HS-27A (cell line): Measurements from ENCODE around the gene PPIF.
A peak's percentile ranks its signal among the peaks of the same experiment; 100 is the strongest.

Source experiments
- DNase-seq: peaks from one replicate; pipeline ENCODE4 v3.0.0-alpha.2; 2012; ENCODE audit warnings: low read depth, missing footprints

The PPIF gene

DNA sequence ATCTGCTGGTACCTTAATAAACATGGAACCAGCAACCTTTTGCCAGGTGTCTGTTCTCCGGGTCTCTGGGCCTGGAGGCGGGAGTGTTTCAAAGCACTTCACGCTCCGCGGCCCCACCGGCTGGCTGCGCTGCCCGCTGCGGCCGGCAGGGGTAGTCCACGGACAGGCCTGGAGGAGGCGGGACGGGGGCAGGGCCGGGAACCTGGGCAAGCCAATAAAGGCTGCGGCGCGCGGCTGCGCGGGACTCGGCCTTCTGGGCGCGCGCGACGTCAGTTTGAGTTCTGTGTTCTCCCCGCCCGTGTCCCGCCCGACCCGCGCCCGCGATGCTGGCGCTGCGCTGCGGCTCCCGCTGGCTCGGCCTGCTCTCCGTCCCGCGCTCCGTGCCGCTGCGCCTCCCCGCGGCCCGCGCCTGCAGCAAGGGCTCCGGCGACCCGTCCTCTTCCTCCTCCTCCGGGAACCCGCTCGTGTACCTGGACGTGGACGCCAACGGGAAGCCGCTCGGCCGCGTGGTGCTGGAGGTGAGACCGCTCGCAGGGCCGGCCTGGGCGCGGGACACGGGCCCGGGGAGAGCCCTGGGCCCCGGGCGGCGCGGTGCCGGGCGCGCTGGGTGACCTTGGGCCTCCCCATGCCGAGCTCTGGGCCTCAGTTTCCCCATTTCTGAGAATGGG is at the start of gene PPIF:
TSS of gene PPIF (plus strand) at position 244 of the 668 bp plus-strand sequence. CDS start at position 324, 80 bp downstream.
- peak; percentile 50 for DNase-seq

DNA sequence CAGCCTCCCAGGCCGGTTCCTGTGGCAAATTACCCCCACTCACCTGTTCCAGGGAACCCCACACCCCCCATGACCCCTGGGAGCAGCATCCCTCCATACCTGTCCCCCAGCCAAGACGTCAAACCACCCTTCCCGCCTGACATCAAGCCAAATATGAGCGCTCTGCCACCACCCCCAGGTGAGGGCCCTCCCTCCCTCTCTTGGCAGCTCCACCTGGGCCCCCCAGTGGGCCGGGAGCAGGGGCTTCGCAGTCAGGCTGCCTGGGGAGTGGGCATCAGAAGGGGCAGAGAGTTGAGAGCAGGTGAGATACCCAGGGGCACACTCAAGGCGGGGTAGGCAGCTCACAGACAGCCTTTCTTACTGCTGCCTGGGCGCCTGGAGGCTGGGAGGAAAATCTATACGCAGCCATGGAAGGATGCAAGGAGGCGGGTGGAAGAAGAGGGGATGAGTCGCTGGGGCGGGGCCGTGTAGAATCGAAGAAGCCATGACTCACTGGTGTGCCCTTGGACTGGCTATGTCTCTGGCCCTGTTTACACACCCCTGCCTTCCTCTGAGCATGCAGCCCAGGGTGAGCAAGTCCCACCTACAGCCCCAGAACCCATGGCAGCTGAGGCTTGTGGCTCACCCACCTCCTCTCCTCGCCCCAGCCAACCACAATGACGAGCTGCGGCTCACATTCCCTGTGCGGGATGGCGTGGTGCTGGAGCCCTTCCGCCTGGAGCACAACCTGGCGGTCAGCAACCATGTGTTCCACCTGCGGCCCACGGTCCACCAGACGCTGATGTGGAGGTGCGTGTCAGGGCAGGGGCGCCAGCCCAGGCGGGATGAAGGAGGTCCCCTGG is 48.6 kb upstream of the PPIF start:
- peak; percentile 82 for DNase-seq

DNA sequence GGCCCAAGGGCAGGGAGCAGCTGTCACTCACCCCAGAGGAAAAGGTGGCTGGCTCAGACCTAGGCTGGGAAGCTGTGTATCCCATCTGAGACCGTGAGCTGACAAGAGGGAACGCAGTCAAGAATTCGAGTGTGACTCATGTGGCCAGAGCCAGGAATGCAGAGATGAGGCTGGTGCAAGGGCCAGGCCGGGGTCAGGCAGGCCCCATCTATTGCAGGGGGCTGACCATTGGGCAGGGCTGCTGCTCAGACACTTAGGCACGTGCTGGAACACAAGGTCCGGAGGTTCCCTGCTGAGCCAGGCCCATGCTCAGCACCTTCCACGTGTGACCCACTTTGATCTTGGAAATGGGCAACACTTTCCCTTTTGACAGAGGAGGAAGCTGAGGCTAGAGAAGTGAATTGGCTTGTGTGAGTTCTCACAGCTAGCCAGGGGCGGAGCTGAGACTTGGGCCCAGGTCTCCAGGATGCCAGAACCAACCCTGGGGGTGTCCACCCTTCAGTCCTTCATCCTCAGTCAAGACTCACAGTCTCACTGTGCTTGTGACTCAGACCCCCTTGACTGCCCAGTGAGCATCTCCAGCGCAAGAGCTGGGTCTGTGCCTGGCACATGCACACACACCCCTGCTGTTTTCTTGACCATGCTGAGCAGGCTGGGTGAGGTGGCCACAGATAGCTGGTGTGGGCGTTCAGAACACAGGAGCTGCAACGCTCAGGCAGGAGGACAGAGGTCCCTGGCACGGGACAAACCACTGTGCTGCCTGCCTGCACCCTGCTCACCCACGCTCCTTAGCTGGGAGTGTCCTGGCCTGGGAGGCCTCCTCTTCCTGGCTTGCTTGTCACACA is 47.6 kb upstream of the PPIF start:
- DNase-seq = peak; percentile 74

DNA sequence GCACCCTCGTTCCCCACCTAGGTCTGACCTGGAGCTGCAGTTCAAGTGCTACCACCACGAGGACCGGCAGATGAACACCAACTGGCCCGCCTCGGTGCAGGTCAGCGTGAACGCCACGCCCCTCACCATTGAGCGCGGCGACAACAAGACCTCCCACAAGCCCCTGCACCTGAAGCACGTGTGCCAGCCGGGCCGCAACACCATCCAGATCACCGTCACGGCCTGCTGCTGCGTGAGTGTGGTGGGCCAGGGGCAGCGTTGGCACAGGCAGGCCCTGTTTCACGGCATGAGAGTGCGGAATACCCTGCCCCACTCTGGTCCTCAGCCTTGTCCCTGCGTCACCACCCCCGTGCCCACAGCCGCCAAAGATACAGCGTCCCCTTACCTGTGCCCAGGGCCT is 46.6 kb upstream of the PPIF start:
- DNase-seq = no peak

DNA sequence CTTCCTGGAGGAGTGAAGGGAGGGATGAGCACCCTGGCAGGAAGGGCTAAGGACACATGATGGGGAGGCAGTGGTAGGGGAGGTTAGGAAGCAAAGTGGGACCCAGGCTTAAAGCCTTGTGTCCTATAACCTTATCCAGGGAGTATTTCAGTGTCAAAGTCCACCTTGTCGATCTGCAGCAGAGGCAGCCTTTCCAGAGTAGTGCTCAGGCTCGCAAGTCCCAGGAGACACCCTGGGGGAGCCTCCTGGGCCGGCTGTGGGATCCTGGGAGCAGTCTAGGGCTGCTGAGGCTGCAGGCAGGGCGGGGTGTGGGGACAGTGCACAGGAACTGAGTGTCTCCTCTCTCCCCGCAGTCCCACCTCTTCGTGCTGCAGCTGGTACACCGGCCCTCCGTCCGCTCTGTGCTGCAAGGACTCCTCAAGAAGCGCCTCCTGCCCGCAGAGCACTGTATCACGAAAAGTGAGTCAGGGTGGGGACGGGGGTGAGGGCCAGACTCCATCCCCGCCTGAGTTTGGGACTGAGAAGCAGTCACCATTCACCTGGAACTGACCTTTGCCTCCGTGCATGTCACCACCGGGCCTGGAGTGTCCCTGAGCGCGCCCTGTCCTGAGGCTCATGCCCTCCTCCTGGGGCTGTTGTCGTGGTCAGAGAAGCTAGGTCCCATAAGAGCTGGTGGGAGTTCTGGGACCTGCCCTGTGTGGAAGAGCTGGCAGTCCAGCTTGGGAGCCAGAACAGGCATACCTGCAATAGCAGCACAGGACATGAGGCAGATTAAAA is 45.3 kb upstream of the PPIF start:
- DNase-seq = no peak

DNA sequence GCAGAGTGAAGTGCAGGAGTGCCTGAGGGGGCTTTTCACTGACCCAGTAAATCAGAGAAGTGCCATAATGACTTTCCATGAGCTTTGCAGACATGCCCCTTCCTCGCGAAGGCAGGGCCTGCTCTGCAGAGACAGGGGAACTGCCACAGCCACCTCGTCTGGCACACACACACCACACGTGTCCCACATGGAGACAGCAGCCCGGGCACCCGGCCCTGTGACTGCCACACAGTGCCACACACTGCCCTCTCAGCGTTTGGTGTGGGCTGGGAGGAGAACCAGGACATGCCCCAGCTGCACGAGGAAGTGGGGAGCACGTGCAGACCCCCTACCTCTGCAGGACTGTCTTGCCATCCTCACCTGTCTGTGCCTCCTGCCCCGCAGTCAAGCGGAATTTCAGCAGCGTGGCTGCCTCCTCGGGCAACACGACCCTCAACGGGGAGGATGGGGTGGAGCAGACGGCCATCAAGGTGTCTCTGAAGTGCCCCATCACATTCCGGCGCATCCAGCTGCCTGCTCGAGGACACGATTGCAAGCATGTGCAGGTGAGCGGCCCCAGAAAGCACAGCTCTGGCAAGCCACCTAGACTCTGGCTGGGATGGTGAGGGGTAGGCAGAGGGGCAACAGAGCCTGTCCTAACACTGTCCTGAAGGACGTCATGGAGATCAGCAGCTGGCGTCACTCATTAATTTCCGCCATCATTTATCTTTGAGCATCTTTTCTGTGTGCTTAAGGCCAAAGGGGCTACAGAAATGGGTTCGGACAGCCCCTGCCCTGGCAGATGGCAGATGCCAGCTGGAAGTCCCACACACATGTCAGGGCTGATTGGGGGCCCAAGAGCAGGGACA is 43.4 kb upstream of the PPIF start:
- DNase-seq = no peak

DNA sequence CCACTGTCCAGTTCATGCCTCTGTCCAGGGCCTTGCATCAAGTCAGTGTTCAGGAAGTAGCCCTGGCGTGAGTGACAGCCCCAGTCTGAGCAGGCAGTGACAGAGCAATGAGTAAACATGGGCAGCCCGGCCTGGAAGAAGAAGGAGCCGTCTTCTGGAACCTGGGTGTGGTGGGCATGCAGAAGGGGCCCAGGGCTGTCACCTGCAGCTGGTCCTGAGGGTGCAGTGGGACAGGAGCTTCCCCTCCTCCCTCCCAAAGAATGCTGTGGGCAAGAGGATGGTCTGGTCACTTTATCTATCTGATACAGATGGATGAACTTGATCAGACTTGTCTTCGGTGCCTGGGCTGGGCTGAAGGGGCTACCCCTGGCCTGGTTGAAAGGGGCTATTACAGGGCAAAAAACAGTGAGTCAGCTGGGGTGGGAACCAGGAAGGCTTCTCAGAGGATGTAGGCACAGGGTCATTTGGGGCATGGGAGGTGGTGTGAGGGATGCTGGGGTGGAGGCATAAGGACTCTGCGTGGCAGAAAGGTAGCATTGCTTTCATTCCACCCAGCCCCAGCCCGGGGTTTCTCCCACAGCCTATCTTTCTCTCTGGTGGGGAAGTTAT is 42.7 kb upstream of the PPIF start:
- no peak for DNase-seq

DNA sequence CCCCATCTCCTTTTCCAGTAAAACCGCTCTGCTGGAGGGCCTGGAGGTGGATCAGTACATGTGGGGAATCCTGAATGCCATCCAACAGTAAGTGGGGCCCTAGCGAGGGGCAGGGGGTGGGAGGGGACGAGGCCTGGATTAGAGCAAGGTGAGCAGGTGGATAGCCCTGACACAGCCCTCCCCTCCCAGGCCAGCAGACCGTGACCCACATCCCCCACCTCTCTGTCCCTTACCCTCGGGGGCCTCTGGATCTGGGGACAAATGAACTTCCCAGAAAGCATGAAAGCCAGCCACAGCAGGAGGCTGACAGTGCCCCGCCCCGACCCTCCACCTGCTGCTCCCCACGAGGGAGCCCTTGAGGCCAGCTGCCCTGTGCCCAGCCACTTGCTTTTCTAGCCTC is 41.8 kb upstream of the PPIF start:
- DNase-seq = no peak

DNA sequence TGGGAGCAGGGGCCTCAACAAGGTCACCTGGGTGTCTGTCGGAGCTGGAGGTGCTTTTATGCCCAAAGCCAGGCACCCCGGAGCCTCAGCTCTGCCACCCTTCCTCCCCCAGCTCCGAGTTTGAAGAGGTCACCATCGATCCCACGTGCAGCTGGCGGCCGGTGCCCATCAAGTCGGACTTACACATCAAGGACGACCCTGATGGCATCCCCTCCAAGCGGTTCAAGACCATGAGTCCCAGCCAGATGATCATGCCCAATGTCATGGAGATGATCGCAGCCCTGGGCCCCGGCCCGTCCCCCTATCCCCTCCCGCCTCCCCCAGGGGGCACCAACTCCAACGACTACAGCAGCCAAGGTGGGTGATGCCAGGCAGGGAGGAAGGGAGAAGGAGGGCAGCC is 41.3 kb upstream of the PPIF start:
- no peak for DNase-seq

DNA sequence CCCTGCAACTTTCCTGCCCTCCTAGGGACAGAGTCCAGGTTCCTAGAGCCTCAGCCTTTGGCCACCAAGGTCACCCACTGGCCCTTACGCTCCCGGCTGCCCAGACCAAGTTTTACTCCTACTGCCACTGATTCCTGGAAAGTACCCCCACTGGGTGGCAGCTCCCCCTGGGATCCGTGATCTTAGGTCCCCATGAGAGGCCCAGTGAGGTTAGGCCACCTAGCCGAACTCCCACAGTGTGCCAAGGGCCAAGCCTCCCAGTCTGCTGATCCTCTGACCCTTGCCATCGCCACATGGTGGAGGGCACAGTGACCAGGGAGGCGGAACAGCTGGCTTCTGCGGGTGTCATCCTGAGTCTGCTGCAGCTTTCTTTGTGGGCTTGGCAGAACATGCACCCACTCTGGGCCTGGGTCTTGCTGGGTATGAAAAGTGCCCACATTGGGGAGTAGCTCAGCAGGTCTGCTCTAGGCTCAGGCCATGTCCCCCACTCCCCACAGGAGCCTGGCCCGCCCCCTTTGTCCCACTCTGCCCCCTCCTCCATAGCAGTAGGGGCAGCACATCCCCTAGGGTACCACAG is 40.5 kb upstream of the PPIF start:
- DNase-seq = no peak

DNA sequence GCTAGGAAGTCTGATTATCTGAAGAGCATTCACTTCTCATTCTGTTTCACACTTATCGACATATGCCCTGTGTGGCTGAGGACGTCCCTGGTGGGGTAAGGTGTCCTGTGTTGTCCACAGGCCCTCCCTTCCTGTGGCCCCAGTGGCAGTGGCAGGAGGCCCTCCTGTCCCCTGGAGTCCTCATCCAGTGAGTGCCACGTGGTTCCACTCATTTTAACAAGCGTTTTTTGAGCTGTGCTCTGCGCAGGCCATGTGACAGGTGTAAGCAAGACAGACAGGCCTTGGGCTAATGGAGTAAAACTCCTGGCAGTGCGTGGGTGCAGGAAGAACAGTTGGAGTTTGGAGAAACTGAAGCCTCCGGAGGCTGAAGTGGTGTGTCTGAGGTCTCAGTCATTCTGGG is 39.3 kb upstream of the PPIF start:
- no peak for DNase-seq

DNA sequence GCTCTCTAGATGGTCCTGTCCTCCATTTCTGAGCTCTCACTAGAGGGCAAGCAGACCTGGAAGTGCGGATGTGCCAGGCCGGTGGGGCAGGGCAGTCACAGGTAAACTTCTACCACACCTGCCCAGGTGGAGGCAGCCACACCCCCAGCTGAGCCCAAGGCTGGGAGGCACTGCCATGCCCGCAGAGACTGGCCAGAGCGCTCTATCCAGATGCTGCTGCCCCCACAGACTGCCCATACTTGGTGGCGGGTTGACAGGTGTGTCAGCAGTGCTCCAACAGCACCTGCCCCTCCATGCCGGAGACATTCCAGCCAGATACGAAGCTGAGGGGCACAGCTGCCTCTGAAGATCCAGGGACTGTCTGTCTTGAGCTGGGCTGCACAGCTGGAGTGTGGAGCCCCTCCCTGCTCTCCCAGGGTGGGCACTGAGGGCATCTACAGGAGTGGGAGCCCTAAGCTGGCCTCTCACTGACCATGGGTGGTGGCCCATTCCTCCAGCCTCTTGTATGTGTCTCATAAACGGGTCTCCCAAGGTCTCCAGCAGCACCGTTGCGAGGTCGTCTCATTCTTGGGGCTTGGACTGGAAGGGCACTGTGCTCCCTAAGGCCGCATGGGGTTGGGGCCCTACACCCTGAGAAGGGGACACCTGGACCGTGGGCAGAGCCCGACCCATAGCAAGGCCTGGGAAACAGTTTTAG is 38.2 kb upstream of the PPIF start:
- no peak for DNase-seq

DNA sequence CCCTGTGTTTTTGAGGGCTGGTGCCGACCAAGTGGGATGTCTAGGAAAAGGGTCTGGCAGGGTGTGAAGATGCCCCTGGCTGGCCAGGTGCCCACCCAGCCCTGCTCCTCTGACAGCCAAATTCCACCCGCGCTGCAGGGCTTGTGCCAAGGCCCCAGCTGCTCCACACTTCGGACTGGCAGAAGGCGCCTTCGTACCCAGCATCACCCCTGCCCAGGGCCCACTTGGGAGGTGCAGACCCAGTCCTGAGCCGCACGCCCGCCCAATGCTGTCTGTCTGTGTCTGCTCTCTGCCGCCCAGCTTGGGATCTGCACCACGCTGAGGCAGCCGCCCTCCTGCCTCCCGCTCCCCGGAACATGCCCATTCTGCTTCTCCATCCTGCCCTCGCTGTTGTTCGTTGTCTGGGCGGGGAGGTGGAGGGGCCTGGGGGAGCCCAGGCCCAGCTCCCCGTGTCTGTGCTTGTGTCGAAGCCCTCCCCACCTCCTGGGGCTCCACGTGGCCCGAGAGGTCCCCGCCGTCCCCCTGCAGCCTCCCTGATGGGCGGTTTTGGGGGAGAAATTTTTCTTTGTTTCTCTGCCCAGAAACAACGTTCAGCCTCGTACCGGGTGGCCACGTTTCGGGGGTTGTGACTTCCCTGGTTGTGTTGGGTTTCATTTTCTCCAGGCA is 36.9 kb upstream of the PPIF start:
- no peak for DNase-seq

DNA sequence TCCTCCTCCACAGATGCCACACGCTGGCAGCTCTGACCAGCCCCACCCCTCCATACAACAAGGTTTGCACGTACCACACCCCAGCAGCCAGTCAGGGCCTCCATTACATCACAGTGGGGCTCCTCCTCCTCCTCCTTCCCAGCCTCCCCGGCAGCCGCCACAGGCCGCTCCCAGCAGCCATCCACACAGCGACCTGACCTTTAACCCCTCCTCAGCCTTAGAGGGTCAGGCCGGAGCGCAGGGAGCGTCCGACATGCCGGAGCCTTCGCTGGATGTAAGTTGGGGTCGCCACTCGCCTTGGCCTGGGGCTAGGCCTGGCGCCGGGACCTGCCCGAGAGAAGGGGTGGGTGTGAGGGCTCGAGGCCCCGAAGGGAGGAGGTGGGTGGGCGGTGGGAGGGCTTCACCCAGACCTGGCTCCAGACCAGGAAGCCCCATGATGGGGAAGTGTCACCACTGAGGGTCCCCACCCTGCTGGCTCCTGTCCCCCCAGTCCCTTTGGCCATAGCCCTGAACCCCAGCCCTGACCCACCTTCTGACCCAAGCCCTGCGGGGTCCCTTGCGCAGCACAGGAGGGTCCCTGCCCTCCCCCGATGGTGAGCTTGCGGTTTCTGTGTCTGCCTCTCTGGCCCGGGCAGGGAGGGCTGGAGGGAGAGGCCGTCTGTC is 36.2 kb upstream of the PPIF start:
- no peak for DNase-seq

DNA sequence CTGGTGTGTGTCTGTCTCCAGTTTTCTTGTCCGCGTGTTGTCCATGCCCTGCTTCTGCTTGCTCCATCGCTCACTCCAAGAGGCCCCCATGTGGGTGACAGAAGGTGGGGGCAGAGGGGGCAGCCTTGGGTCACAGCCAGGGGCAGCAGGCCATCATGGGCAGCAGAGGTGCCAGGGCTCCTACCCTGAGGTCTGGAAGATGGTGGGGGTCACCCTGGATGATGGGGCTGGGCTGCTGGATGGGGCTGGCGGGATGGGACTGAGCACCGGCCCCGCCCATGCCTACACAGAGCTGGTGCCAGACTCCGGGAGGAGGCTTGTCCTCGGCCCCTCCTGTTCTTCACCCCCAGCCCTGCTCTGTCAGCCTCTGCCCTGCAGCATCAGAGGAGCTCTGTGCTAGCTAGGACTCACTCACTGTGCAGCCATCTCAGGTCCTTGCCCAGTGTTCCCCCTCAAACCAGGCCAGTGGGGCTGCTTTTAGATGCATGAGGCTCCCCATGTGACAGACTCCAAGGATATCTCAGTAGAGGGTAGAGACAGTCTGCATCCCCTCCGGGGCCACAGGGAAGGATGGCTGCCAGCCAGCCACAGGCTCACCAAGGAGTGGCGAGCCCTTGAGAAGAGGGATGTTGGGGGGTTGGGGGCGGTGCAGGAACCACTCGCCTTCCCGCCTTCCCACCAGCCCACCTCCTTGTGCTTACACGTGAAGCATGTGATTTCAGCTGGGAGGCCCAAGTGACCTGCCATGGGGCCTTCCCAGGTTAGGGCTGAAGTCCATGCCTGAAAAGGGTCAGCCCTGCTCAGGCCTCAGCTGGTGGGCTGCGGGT is 35.5 kb upstream of the PPIF start:
- DNase-seq = no peak

DNA sequence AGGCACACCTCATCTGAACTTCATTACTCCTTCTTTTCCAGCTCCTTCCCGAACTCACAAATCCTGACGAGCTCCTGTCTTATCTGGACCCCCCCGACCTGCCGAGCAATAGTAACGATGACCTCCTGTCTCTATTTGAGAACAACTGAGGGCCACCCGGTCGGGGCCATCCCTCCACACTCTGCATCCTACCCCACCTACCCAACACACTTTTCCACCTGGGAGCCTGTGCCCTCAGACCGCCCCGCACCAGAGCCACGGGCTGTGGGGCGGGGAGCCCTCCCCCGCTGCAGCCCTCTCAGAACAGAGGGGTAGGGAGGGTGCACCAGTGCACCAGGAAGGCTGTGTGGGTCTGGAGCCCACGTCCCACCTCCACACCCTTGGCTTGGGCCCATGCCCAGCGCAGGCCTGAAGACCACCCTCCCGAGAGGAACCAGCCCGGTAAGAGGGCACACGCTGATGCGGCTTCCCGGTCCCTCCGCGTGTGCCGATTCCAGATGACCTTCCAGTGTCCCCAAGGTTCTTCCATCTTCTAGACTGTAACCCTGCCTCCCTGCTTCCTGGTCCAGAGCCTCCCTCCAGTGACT is 34.6 kb upstream of the PPIF start:
- no peak for DNase-seq

DNA sequence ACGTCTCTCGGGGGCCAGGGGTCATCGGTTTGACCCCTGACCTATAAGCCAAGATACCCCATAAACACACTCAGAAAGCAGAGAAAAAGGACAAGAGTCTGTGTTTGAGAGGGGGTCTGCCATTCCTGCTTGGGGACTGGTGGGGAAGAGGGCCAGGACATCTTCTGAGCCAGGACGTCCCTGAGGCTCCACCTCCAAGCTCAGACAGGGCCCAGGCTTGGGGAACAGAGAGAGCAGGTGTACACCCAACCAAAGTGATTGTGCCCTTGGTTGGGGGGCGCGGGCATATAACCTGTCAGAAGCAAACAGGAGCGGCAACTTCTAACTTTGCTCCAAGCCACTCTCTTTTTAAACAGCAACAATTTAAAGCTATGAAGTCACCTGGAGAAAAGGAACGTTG is 33.9 kb upstream of the PPIF start:
- DNase-seq = no peak
